Fibroblast of lung (primary cell): ENCODE measurements around the gene LRRC61. TPM values are rescaled to one million over a fixed set of nuclear protein-coding genes. Genes with fewer than 3 reads are reported as not detected.

Experiments
- DNase-seq, 2 donors: peaks; one replicate each; pipeline versions ENCODE4 v3.0.0 to v3.0.0-alpha.2; 2010; ENCODE audit warnings: low read depth in 2 of 2
- H2AFZ ChIP-seq: 2 replicates; pipeline ENCODE4 v1.5.1; 2012; ENCODE audit warnings: low read length, control low read depth, inconsistent platforms
- H3K27ac ChIP-seq: 2 replicates; pipeline ENCODE4 v1.5.1; 2011; ENCODE audit warnings: low read length, control low read depth; ENCODE audit not compliant: insufficient read depth
- H3K27me3 ChIP-seq: 2 replicates; pipeline ENCODE4 v1.5.1; 2011; ENCODE audit warnings: mild to moderate bottlenecking, low read length; ENCODE audit not compliant: control insufficient read depth, insufficient read depth
- H3K36me3 ChIP-seq: 2 replicates; pipeline ENCODE4 v1.5.1; 2011; ENCODE audit warnings: low read length; ENCODE audit not compliant: control insufficient read depth, insufficient read depth
- H3K4me1 ChIP-seq: 2 replicates; pipeline ENCODE4 v1.5.1; 2011; ENCODE audit warnings: low read length; ENCODE audit not compliant: control insufficient read depth, insufficient read depth; ENCODE audit errors: extremely low read depth
- H3K4me2 ChIP-seq: 2 replicates; pipeline ENCODE4 v1.5.1; 2011; ENCODE audit warnings: low read length, control low read depth; ENCODE audit not compliant: insufficient read depth; ENCODE audit errors: extremely low read depth
- H3K4me3 ChIP-seq, 4 experiments: fragments of 200-600 bp in 1 of 4; sonication (generic) in 1 of 4; replicated peaks in 1 of 4; 2 replicates each; pipeline ENCODE4 v1.5.1; 2011 to 2016; ENCODE audit warnings: low read length in 4 of 4, low read depth in 3 of 4, mild to moderate bottlenecking in 3 of 4, control low read depth in 2 of 4, inconsistent platforms in 1 of 4, mixed read lengths in 1 of 4; ENCODE audit not compliant: insufficient read depth in 1 of 4; ENCODE audit errors: control extremely low read depth in 1 of 4
- H3K79me2 ChIP-seq: 2 replicates; pipeline ENCODE4 v1.5.1; 2012; ENCODE audit warnings: mild to moderate bottlenecking, low read length, inconsistent platforms; ENCODE audit not compliant: control insufficient read depth, insufficient read depth
- H3K9ac ChIP-seq: 2 replicates; pipeline ENCODE4 v1.5.1; 2011; ENCODE audit warnings: mild to moderate bottlenecking, low read length, control low read depth; ENCODE audit not compliant: insufficient read depth
- H3K9me3 ChIP-seq: 2 replicates; pipeline ENCODE4 v1.5.1; 2012; ENCODE audit warnings: low read depth, low read length; ENCODE audit not compliant: control insufficient read depth, insufficient read depth
- H4K20me1 ChIP-seq: 2 replicates; pipeline ENCODE4 v1.5.1; 2011; ENCODE audit warnings: low read length; ENCODE audit not compliant: control insufficient read depth, insufficient read depth; ENCODE audit errors: extremely low read depth
- CTCF ChIP-seq, 2 donors: IDR thresholded peaks in 1 of 2; conservative IDR thresholded peaks in 1 of 2; 1 replicate in 1 of 2; 2 replicates in 1 of 2; pipeline ENCODE4 v1.5.1; 2011 to 2012; ENCODE audit warnings: low read length in 2 of 2, control low read depth in 1 of 2, inconsistent platforms in 1 of 2, low read depth in 1 of 2, mild to moderate bottlenecking in 1 of 2
- EZH2 ChIP-seq: IDR thresholded peaks from 2 replicates; pipeline ENCODE4 v1.5.1; 2012; ENCODE audit warnings: low read length, control low read depth, mild to moderate bottlenecking; ENCODE audit errors: missing control alignments
- polyA plus RNA-seq, 2 donors: library from polyadenylated mRNA; depleted of rRNA in 1 of 2; stranded (reverse) in 1 of 2; unstranded in 1 of 2; fragments of >200 nt; gene quantifications; 2 replicates each; pipeline ENCODE4 v1.2.1, GENCODE V29; 2011 to 2012; ENCODE audit warnings: missing spikeins in 1 of 2
- total RNA-seq: library from RNA; depleted of rRNA; stranded (reverse); fragments of >200 nt; gene quantifications from 2 replicates; pipeline ENCODE4 v1.2.1, GENCODE V29; 2014

LRRC61 gene
- total and polyA plus RNA-seq, 2 donors (not counting 1 experiment from before 2014, with no cell fraction given): 0.03 to 0.33 TPM

GRCh38 chr7:150325901-150326300, 2.7 kb downstream of the LRRC61 start:
- Histone ChIP-seq H3K4me2 (no peak overlapping the region), H3K9me3 (no peaks in the 10 kb centered on the region), H4K20me1 (no peaks in the 10 kb centered on the region), H3K36me3 (no peaks in the 10 kb centered on the region), H3K27me3 (no peaks in the 10 kb centered on the region), H3K4me1 (no peaks in the 10 kb centered on the region), H3K4me3 (no peak overlapping the region), H3K9ac (no peak overlapping the region), H3K79me2 (no peaks in the 10 kb centered on the region), H3K27ac (no peak overlapping the region), H2AFZ (no peak overlapping the region)
- no peak for TF ChIP-seq CTCF (conservative IDR thresholded peaks at IDR 0.05 in 1 of 2, IDR thresholded peaks at IDR 0.05 in 1 of 2; ENCODE audit: low read depth in 1 of 2, low read length in 2 of 2)
- no peak for DNase-seq

- no peaks in the 10 kb centered on the region for H3K4me1 ChIP-seq
Measured at GRCh38 chr7:150326657-150327268, 3.6 kb downstream of the LRRC61 start.

GRCh38 chr7:150327308-150327707, 4.2 kb downstream of the LRRC61 start:
- Histone ChIP-seq H3K4me2 (no peak overlapping the region), H3K4me3 (no peak overlapping the region), H2AFZ (no peak overlapping the region), H3K36me3 (no peaks in the 10 kb centered on the region), H3K27ac (no peak overlapping the region), H3K4me1 (no peaks in the 10 kb centered on the region), H3K79me2 (no peaks in the 10 kb centered on the region), H3K9me3 (no peaks in the 10 kb centered on the region), H3K27me3 (no peaks in the 10 kb centered on the region), H4K20me1 (no peaks in the 10 kb centered on the region), H3K9ac (no peak overlapping the region)
- no peak for DNase-seq
- TF ChIP-seq EZH2: no peak
- TF ChIP-seq CTCF (conservative IDR thresholded peaks at IDR 0.05 in 1 of 2, IDR thresholded peaks at IDR 0.05 in 1 of 2; ENCODE audit: low read depth in 1 of 2, low read length in 2 of 2): no peak

More at GRCh38 chr7:150326657-150327268, 3.6 kb downstream of the LRRC61 start:
- no peaks in the 10 kb centered on the region for H3K9me3 ChIP-seq
- no peaks in the 10 kb centered on the region for H3K36me3 ChIP-seq
- no peak overlapping the region for H2AFZ ChIP-seq
- H3K79me2 ChIP-seq: no peaks in the 10 kb centered on the region
- no peak overlapping the region for H3K4me3 ChIP-seq
- H3K4me2 ChIP-seq: no peak overlapping the region
- TF ChIP-seq CTCF (conservative IDR thresholded peaks at IDR 0.05 in 1 of 2, IDR thresholded peaks at IDR 0.05 in 1 of 2; ENCODE audit: low read depth in 1 of 2, low read length in 2 of 2) (no peak), EZH2 (no peak)
- DNase-seq: no peak
- H3K9ac ChIP-seq: no peak overlapping the region
- no peaks in the 10 kb centered on the region for H4K20me1 ChIP-seq
- H3K27me3 ChIP-seq: no peaks in the 10 kb centered on the region
- H3K27ac ChIP-seq: no peak overlapping the region
